H1 (cell line): ENCODE data around the gene OPCML. TPM values are rescaled to one million over a fixed set of nuclear protein-coding genes. Genes with fewer than 3 reads are reported as not detected.

Experiments
- CTCF ChIA-PET: fragments of 300-600 bp; sonication (Branson Sonifier 250); formaldehyde crosslinking; loops from one replicate; lab custom pipeline; 2021; ENCODE audit not compliant: partially characterized antibody; lab: Charles Lee
- POLR2A ChIA-PET: fragments of 300-600 bp; sonication (Branson Sonifier 250); formaldehyde crosslinking; loops from one replicate; lab custom pipeline; 2021; ENCODE audit warnings: inconsistent platforms; ENCODE audit not compliant: partially characterized antibody; lab: Charles Lee
- DNase-seq, 2 experiments: peaks; one replicate each; pipeline versions ENCODE4 v3.0.0 to v3.0.0-alpha.2; 2010 to 2022; ENCODE audit warnings: low spot score in 2 of 2, low read depth in 1 of 2, mixed read lengths in 1 of 2
- FAIRE-seq: peaks from 2 replicates; lab custom pipeline; 2011; peaks lifted over from hg19 to GRCh38; lab: Jason Lieb, UNC
- H2AFZ ChIP-seq: 2 replicates; pipeline ENCODE4 v1.8.1; 2012; ENCODE audit warnings: low read length, inconsistent platforms
- H2AK5ac ChIP-seq: 2 replicates; pipeline ENCODE4 v1.6.1; 2013; ENCODE audit warnings: low read depth, low read length
- H2BK120ac ChIP-seq: replicated peaks from 2 replicates; pipeline ENCODE3; 2013; ENCODE audit warnings: low read depth, low read length, inconsistent platforms
- H2BK12ac ChIP-seq: 2 replicates; pipeline ENCODE4 v1.6.1; 2013; ENCODE audit warnings: low read depth, low read length
- H2BK15ac ChIP-seq: 2 replicates; pipeline ENCODE4 v1.6.1; 2013; ENCODE audit warnings: low read length
- H2BK20ac ChIP-seq: 2 replicates; pipeline ENCODE4 v1.6.1; 2013; ENCODE audit warnings: low read length
- H2BK5ac ChIP-seq: 2 replicates; pipeline ENCODE4 v1.6.1; 2013; ENCODE audit warnings: low read depth, low read length
- H3K14ac ChIP-seq: 2 replicates; pipeline ENCODE4 v1.6.1; 2013; ENCODE audit warnings: inconsistent platforms; ENCODE audit not compliant: insufficient read length
- H3K18ac ChIP-seq: 2 replicates; pipeline ENCODE4 v1.6.1; 2013; ENCODE audit warnings: low read length; ENCODE audit errors: extremely low read depth
- H3K23ac ChIP-seq: 2 replicates; pipeline ENCODE4 v1.6.1; 2013; ENCODE audit warnings: inconsistent platforms; ENCODE audit not compliant: insufficient read length
- H3K23me2 ChIP-seq: 2 replicates; pipeline ENCODE4 v1.6.1; 2013; ENCODE audit warnings: low read depth, low read length
- H3K27ac ChIP-seq: 2 replicates; pipeline ENCODE4 v1.6.1; 2011; ENCODE audit warnings: low read depth, low read length, inconsistent platforms
- H3K27me3 ChIP-seq, 4 experiments: replicated peaks in 1 of 4; 1 replicate in 1 of 4; 2 replicates in 3 of 4; pipeline versions ENCODE4 v1.6.1 to v1.8.1; 2011 to 2013; ENCODE audit warnings: low read length in 3 of 4, mild to moderate bottlenecking in 3 of 4, inconsistent platforms in 2 of 4, mixed read lengths in 2 of 4, moderate library complexity in 1 of 4; ENCODE audit not compliant: control insufficient read depth in 3 of 4, insufficient read depth in 3 of 4; ENCODE audit errors: extremely low read depth in 1 of 4
- H3K36me3 ChIP-seq, 4 experiments: 2 replicates each; pipeline versions ENCODE4 v1.6.1 to v1.8.1; 2011 to 2013; ENCODE audit warnings: mild to moderate bottlenecking in 4 of 4, low read length in 3 of 4, moderate library complexity in 2 of 4, control low read depth in 1 of 4, inconsistent platforms in 1 of 4; ENCODE audit not compliant: insufficient read depth in 4 of 4, control insufficient read depth in 2 of 4
- H3K4ac ChIP-seq: replicated peaks from 2 replicates; pipeline ENCODE3; 2013; ENCODE audit warnings: low read length, low read depth, mixed read lengths, inconsistent platforms; ENCODE audit not compliant: insufficient read length
- H3K4me1 ChIP-seq, 4 experiments: replicated peaks in 1 of 4; 1 replicate in 1 of 4; 2 replicates in 3 of 4; pipeline versions ENCODE4 v1.6.1 to v1.8.1; 2011 to 2013; ENCODE audit warnings: low read length in 3 of 4, inconsistent platforms in 2 of 4, mixed read lengths in 1 of 4; ENCODE audit not compliant: insufficient read depth in 4 of 4, control insufficient read depth in 3 of 4
- H3K4me2 ChIP-seq, 2 experiments: 2 replicates each; pipeline versions ENCODE4 v1.6.1 to v1.8.1; 2011 to 2013; ENCODE audit warnings: low read depth in 2 of 2, low read length in 2 of 2, control low read depth in 1 of 2, inconsistent platforms in 1 of 2, mild to moderate bottlenecking in 1 of 2; ENCODE audit not compliant: insufficient read depth in 1 of 2
- H3K4me3 ChIP-seq, 4 experiments: fragments of 200-600, 300-600 bp in 1 of 4; sonication (generic), shearing (Covaris generic), sonication (Bioruptor Twin) in 1 of 4; 2 replicates each; pipeline versions ENCODE4 v1.5.1 to v1.8.1; 2011 to 2016; ENCODE audit warnings: low read length in 4 of 4, low read depth in 3 of 4, control low read depth in 2 of 4, inconsistent platforms in 2 of 4, mild to moderate bottlenecking in 2 of 4, mixed read lengths in 1 of 4, moderate library complexity in 1 of 4; ENCODE audit not compliant: insufficient read depth in 2 of 4; ENCODE audit errors: extremely low read depth in 1 of 4
- H3K56ac ChIP-seq: replicated peaks from 2 replicates; pipeline ENCODE3; 2013; ENCODE audit warnings: low read depth, mild to moderate bottlenecking, mixed read lengths, low read length, inconsistent platforms; ENCODE audit not compliant: insufficient read length
- H3K79me1 ChIP-seq: 2 replicates; pipeline ENCODE4 v1.6.1; 2013; ENCODE audit warnings: low read depth, low read length, control low read depth
- H3K79me2 ChIP-seq, 2 experiments: 2 replicates each; pipeline versions ENCODE4 v1.6.1 to v1.8.1; 2012 to 2013; ENCODE audit warnings: low read length in 2 of 2, mild to moderate bottlenecking in 2 of 2, inconsistent platforms in 1 of 2; ENCODE audit not compliant: insufficient read depth in 2 of 2, control insufficient read depth in 1 of 2
- H3K9ac ChIP-seq, 4 experiments: replicated peaks in 1 of 4; 1 replicate in 1 of 4; 2 replicates in 3 of 4; pipeline versions ENCODE4 v1.6.1 to v1.8.1; 2011 to 2013; ENCODE audit warnings: low read depth in 3 of 4, low read length in 3 of 4, control low read depth in 2 of 4, mild to moderate bottlenecking in 2 of 4, moderate library complexity in 2 of 4, inconsistent platforms in 1 of 4; ENCODE audit errors: extremely low read depth in 1 of 4
- H3K9me3 ChIP-seq, 2 experiments: 2 replicates each; pipeline versions ENCODE4 v1.6.1 to v1.8.1; 2012 to 2013; ENCODE audit warnings: mild to moderate bottlenecking in 2 of 2, moderate library complexity in 2 of 2, control low read depth in 1 of 2, inconsistent platforms in 1 of 2, low read depth in 1 of 2, low read length in 1 of 2, mixed read lengths in 1 of 2; ENCODE audit not compliant: insufficient read depth in 2 of 2
- H4K20me1 ChIP-seq, 2 experiments: replicated peaks in 1 of 2; 2 replicates each; pipeline versions ENCODE3 to v1.8.1; 2011 to 2013; ENCODE audit warnings: inconsistent platforms in 2 of 2, low read length in 2 of 2, mild to moderate bottlenecking in 1 of 2; ENCODE audit not compliant: insufficient read depth in 2 of 2, control insufficient read depth in 1 of 2
- H4K5ac ChIP-seq: 2 replicates; pipeline ENCODE4 v1.6.1; 2013; ENCODE audit warnings: low read length, low read depth, mixed read lengths, inconsistent platforms; ENCODE audit not compliant: insufficient read length
- H4K8ac ChIP-seq: 2 replicates; pipeline ENCODE4 v1.8.0; 2013; ENCODE audit warnings: mild to moderate bottlenecking, moderate library complexity, low read length, inconsistent platforms; ENCODE audit not compliant: insufficient read depth; ENCODE audit errors: extremely low read depth
- H4K91ac ChIP-seq: replicated peaks from 2 replicates; pipeline ENCODE3; 2013; ENCODE audit warnings: low read length, mixed read lengths, inconsistent platforms; ENCODE audit not compliant: insufficient read length
- BCL11A ChIP-seq, 2 experiments: IDR thresholded peaks; one replicate each; pipeline ENCODE4 v1.6.1; 2011; ENCODE audit warnings: low read depth in 2 of 2, low read length in 2 of 2, mild to moderate bottlenecking in 2 of 2
- BRCA1 ChIP-seq: IDR thresholded peaks from 2 replicates; pipeline ENCODE4 v1.6.1; 2012; ENCODE audit warnings: low read depth, low read length, improper control_type of control experiment
- CEBPB ChIP-seq: IDR thresholded peaks from 2 replicates; pipeline ENCODE4 v1.6.1; 2012; ENCODE audit warnings: low read depth, low read length
- CHD2 ChIP-seq: IDR thresholded peaks from 2 replicates; pipeline ENCODE4 v1.6.1; 2012; ENCODE audit warnings: low read length, improper control_type of control experiment
- FOSL1 ChIP-seq: IDR thresholded peaks from 2 replicates; pipeline ENCODE4 v1.6.1; 2011; ENCODE audit warnings: mild to moderate bottlenecking, low read depth, low read length, moderate library complexity; ENCODE audit not compliant: insufficient read depth
- JUND ChIP-seq: IDR thresholded peaks from 2 replicates; pipeline ENCODE4 v1.6.1; 2011; ENCODE audit warnings: mild to moderate bottlenecking, improper control_type of control experiment, low read length
- KDM1A ChIP-seq: fragments of 200-600, 300-600 bp; sonication (generic); IDR thresholded peaks from 2 replicates; pipeline ENCODE4 v1.7.1; 2016; ENCODE audit warnings: mild to moderate bottlenecking, low read length, borderline replicate concordance
- NANOG ChIP-seq: IDR thresholded peaks from 2 replicates; pipeline ENCODE4 v1.6.1; 2011; ENCODE audit warnings: low read length, low read depth, mild to moderate bottlenecking, inconsistent platforms; ENCODE audit not compliant: insufficient read depth, poor library complexity, severe bottlenecking
- SAP30 ChIP-seq: fragments of 300-600 bp; sonication (generic); IDR thresholded peaks from 2 replicates; pipeline ENCODE4 v1.7.1; 2012; ENCODE audit warnings: low read length, moderate library complexity, mild to moderate bottlenecking, inconsistent platforms; ENCODE audit not compliant: insufficient read depth, insufficient replicate concordance
- SIN3A ChIP-seq, 2 experiments: IDR thresholded peaks in 1 of 2; conservative IDR thresholded peaks in 1 of 2; 2 replicates each; pipeline ENCODE4 v1.6.1; 2011 to 2012; ENCODE audit warnings: low read length in 2 of 2, improper control_type of control experiment in 1 of 2, low read depth in 1 of 2, mild to moderate bottlenecking in 1 of 2
- SP2 ChIP-seq: IDR thresholded peaks from 2 replicates; pipeline ENCODE4 v1.6.1; 2012; ENCODE audit warnings: mild to moderate bottlenecking, low read length, inconsistent platforms
- SP4 ChIP-seq: IDR thresholded peaks from 2 replicates; pipeline ENCODE4 v1.6.1; 2012; ENCODE audit warnings: low read length, inconsistent platforms
- WGBS, 2 experiments: shearing (Covaris generic) in 1 of 2; methylation state at CpG; one replicate each; pipeline versions ENCODE4 v1.1.6 to v1.1.7; 2013 to 2015; ENCODE audit warnings: low lambda C conversion rate in 2 of 2, mixed read lengths in 2 of 2, inconsistent platforms in 1 of 2, low coverage in 1 of 2, missing lambda C conversion rate in 1 of 2; ENCODE audit not compliant: insufficient replicate concordance in 2 of 2, insufficient coverage in 1 of 2, insufficient read length in 1 of 2; ENCODE audit errors: extremely low coverage in 1 of 2, missing lambda C conversion rate in 1 of 2; 5-methylcytosine and 5-hydroxymethylcytosine counted together
- polyA plus RNA-seq, 7 experiments: library from polyadenylated mRNA; depleted of rRNA in 3 of 7; stranded (reverse) in 5 of 7; unstranded in 2 of 7; fragments of >200 nt in 5 of 7; fragments of 200-250 nt in 2 of 7; gene quantifications; 1 replicate in 5 of 7; 2 replicates in 1 of 7; 4 replicates in 1 of 7; pipeline versions ENCODE4 v1.2.1 to v1.2.3, GENCODE V29; 2011 to 2013; ENCODE audit warnings: missing spikeins in 2 of 7, mixed read lengths in 2 of 7
- total RNA-seq: library from RNA; stranded (reverse); fragmentation: NEBNext Ultra II Directional; extraction: Animal tissue kit (Norgen Biotek cat#: 25700); gene quantifications from 2 replicates; pipeline ENCODE4 v1.2.1, GENCODE V29; 2021
- TF ChIP-seq, protein P1 (sequence below): IDR thresholded peaks from 2 replicates; pipeline ENCODE4 v1.6.1; 2012; ENCODE audit warnings: inconsistent platforms

OPCML gene
- total and polyA plus RNA-seq, 2 of the 8 experiments (the other 6 are each of a cell fraction or from before 2014, with no cell fraction given): 2.3 to 3.1 TPM

- WGBS, 2 experiments: 93% methylated on average over 13 of the region's 13 CpGs; no CpG with 5 or more reads in 1 of the 2 experiments
- Histone ChIP-seq H2AK5ac (no peak overlapping the region), H3K79me1 (no peaks in the 10 kb centered on the region), H3K27me3 (peaks cover 0 to 4% (median 0%) of the 10 kb centered on the region in 4 experiments; a peak in 1 of 7 replicates), H3K18ac (no peak overlapping the region), H4K5ac (no peak overlapping the region), H3K56ac (no peak overlapping the region), H4K91ac (no peak overlapping the region), H3K4ac (no peak overlapping the region), H3K23me2 (peaks cover 6% of the 10 kb centered on the region), H3K4me3 (no peak overlapping the region), H2AFZ (no peak overlapping the region), H4K20me1 (no peaks in the 10 kb centered on the region), H2BK12ac (peak overlapping the region; percentile 69; the same call in 1 of the 2 replicates), H2BK15ac (peak overlapping the region; percentile 40; the same call in 1 of the 2 replicates), H3K4me1 (peaks cover 2 to 21% (median 12%) of the 10 kb centered on the region in 4 experiments), H3K27ac (no peak overlapping the region), H3K9me3 (no peaks in the 10 kb centered on the region), H3K79me2 (no peaks in the 10 kb centered on the region), H3K36me3 (no peaks in the 10 kb centered on the region), H2BK20ac (no peak overlapping the region), H3K9ac (no peak overlapping the region), H4K8ac (no peak overlapping the region), H3K4me2 (no peak overlapping the region), H2BK120ac (no peak overlapping the region), H2BK5ac (no peak overlapping the region), H3K14ac (no peak overlapping the region), H3K23ac (no peak overlapping the region)
- ChIA-PET POLR2A (no interaction called here), CTCF (no interaction called here)
- DNase-seq (no peak), FAIRE-seq (no peak)
- TF ChIP-seq FOSL1 (no peak), CHD2 (no peak), SAP30 (no peak), SP2 (no peak), CEBPB (no peak), KDM1A (no peak), JUND (no peak), BCL11A (IDR thresholded peaks at IDR 0.05; ENCODE audit: low read depth in 2 of 2, low read length in 2 of 2) (no peak), NANOG (no peak), SIN3A (conservative IDR thresholded peaks at IDR 0.05 in 1 of 2, IDR thresholded peaks at IDR 0.05 in 1 of 2; ENCODE audit: low read depth in 1 of 2, low read length in 2 of 2) (no peak), BRCA1 (no peak), SP4 (no peak)
- TF ChIP-seq, protein P1, sequence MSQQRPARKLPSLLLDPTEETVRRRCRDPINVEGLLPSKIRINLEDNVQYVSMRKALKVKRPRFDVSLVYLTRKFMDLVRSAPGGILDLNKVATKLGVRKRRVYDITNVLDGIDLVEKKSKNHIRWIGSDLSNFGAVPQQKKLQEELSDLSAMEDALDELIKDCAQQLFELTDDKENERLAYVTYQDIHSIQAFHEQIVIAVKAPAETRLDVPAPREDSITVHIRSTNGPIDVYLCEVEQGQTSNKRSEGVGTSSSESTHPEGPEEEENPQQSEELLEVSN: no peak
These were observed 466.3 kb downstream of the OPCML start for GRCh38 chr11:133065847-133066485.
